GM13976 (cell line): ENCODE data around the gene GRAP.

ENCODE experiments used
- DNase-seq: peaks from one replicate; pipeline ENCODE4 v3.0.0; 2012; ENCODE audit warnings: low spot score
- CTCF ChIP-seq: IDR thresholded peaks from 2 replicates; pipeline ENCODE4 v1.5.1; 2012; ENCODE audit warnings: borderline replicate concordance, mild to moderate bottlenecking; ENCODE audit not compliant: insufficient read depth; ENCODE audit errors: extremely low read depth, missing control alignments, control extremely low read depth
- in situ Hi-C: fragments of 300-500 bp; cut with MboI; formaldehyde crosslinking; loops from one replicate; pipeline ENCODE4 v1.12.0; 2022; ENCODE audit warnings: low sequenced_read_pairs, mixed read lengths, inconsistent platforms; ENCODE audit not compliant: unreplicated experiment

GRAP gene

DNA sequence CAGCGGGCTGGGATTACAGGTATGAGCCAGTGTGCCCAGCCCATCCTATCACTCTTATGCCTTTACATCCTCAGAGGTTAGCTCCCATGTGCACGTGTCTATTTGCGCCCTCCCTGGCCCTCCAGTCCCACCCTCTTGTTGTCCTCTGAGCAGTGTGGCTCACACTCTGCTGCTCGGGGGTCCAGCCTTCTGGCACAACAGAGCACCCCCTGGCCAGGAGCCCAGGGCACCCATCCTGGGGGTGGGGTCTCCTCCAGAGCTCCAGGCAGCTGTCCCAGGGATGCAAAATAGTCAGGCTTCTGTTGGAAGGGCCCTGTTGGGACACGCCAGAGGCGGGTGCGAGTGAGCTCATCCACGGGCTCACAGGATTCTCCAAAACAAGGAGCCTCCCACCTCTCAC, 30.5 kb downstream of the GRAP start:
- in situ Hi-C loops = no loop called here
- no peak for TF ChIP-seq CTCF
- DNase-seq = no peak

DNA sequence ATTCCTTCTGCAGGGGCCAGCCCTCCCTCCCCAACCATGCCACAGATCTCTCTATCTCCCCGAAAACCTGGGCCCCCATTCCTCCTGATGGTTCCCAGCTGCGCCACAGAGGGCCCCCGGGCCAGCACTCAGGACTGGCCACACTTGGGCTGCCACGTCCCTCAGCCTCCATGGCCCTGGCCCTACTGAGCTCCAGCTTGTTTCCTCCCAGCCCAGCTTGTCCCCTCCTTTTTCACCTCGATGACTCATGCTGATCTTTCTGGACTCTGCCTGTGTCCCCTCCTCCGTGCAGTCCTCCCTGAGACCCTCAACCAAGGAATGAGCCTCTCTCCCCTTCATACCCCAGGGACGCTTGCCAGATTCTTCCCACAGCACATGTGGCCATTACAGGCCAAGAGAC, 31.3 kb downstream of the GRAP start:
- DNase-seq = no peak
- in situ Hi-C loops = no loop called here
- no peak for TF ChIP-seq CTCF

GRCh38 chr17:19014628-19015215, 32.0 kb downstream of the GRAP start:
- DNase-seq = no peak
- no peak for TF ChIP-seq CTCF
- in situ Hi-C loops = no loop called here

- TF ChIP-seq CTCF = no peak
- DNase-seq = no peak
- in situ Hi-C loops = no loop called here
Measured at GRCh38 chr17:19013806-19014627, 32.7 kb downstream of the GRAP start.

DNA sequence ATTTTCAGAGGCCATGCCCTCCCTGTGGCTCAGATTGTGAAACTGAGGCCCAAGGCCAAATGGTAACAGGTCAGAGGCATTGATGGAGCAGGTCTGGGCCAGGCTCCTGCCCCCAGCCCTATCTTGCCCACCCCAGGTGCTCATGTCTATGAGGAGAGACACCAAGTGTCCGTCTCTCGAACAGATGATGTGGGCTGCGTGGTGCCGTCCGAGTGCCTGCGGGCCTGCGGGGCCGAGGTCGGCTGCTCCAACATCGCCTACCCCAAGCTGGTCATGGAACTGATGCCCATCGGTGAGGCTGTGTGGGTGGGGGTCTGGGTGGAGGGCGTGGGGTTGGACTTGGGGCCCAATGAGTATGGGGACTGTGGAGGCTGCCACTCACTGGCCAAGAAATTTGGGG, 33.5 kb downstream of the GRAP start:
- in situ Hi-C loops = no loop called here
- DNase-seq = no peak
- no peak for TF ChIP-seq CTCF

GRCh38 chr17:19012171-19013080, 34.3 kb downstream of the GRAP start:
- TF ChIP-seq CTCF = no peak
- DNase-seq = no peak
- in situ Hi-C loops = no loop called here
